Epidermal melanocyte (primary cell): Measurements from ENCODE around the gene CAMK2N1.

Experiments used
- DNase-seq: peaks from one replicate; pipeline ENCODE4 v3.0.0; 2011; ENCODE audit warnings: low spot score; ENCODE audit not compliant: insufficient read length

CAMK2N1 gene

GRCh38 chr1:20479840-20480239 lies 6.2 kb downstream of the CAMK2N1 start:
- no peak for DNase-seq

GRCh38 chr1:20478057-20478635 lies 7.9 kb downstream of the CAMK2N1 start:
- no peak for DNase-seq

GRCh38 chr1:20477348-20478056 lies 8.5 kb downstream of the CAMK2N1 start:
- no peak for DNase-seq

GRCh38 chr1:20476265-20477038 lies 9.6 kb downstream of the CAMK2N1 start:
- no peak for DNase-seq

- no peak for DNase-seq
Measured at GRCh38 chr1:20474996-20475395, 11.0 kb downstream of the CAMK2N1 start.

GRCh38 chr1:20474333-20474975 lies 11.6 kb downstream of the CAMK2N1 start:
- DNase-seq = no peak

- DNase-seq = no peak
Measured at GRCh38 chr1:20473894-20474293, 12.1 kb downstream of the CAMK2N1 start.

GRCh38 chr1:20472860-20473711 lies 12.9 kb downstream of the CAMK2N1 start:
- DNase-seq = no peak

- no peak for DNase-seq
Measured at GRCh38 chr1:20472121-20472520, 13.9 kb downstream of the CAMK2N1 start.

- DNase-seq = no peak
Measured at GRCh38 chr1:20470194-20470593, 15.8 kb downstream of the CAMK2N1 start.

- no peak for DNase-seq
Measured at GRCh38 chr1:20469406-20470076, 16.5 kb downstream of the CAMK2N1 start.

GRCh38 chr1:20466273-20466672 lies 19.7 kb downstream of the CAMK2N1 start:
- no peak for DNase-seq

- no peak for DNase-seq
Measured at GRCh38 chr1:20465187-20465586, 20.8 kb downstream of the CAMK2N1 start.

GRCh38 chr1:20463502-20463901 lies 22.5 kb downstream of the CAMK2N1 start:
- DNase-seq = no peak

- no peak for DNase-seq
Measured at GRCh38 chr1:20462397-20462796, 23.6 kb downstream of the CAMK2N1 start.

GRCh38 chr1:20458717-20459116 lies 27.3 kb downstream of the CAMK2N1 start:
- DNase-seq = no peak

- DNase-seq = no peak
Measured at GRCh38 chr1:20454004-20454403, 32.0 kb downstream of the CAMK2N1 start.

GRCh38 chr1:20449735-20450311 lies 36.2 kb downstream of the CAMK2N1 start:
- DNase-seq = no peak

GRCh38 chr1:20448671-20449071 lies 37.3 kb downstream of the CAMK2N1 start:
- no peak for DNase-seq

- no peak for DNase-seq
Measured at GRCh38 chr1:20447794-20448193, 38.2 kb downstream of the CAMK2N1 start.
